Retina (tissue), 1 donor: Measurements from ENCODE around the gene UVRAG.

Experiments used
- DNase-seq: peaks from one replicate; pipeline ENCODE4 v3.0.0-alpha.2; 2016

The UVRAG gene

DNA sequence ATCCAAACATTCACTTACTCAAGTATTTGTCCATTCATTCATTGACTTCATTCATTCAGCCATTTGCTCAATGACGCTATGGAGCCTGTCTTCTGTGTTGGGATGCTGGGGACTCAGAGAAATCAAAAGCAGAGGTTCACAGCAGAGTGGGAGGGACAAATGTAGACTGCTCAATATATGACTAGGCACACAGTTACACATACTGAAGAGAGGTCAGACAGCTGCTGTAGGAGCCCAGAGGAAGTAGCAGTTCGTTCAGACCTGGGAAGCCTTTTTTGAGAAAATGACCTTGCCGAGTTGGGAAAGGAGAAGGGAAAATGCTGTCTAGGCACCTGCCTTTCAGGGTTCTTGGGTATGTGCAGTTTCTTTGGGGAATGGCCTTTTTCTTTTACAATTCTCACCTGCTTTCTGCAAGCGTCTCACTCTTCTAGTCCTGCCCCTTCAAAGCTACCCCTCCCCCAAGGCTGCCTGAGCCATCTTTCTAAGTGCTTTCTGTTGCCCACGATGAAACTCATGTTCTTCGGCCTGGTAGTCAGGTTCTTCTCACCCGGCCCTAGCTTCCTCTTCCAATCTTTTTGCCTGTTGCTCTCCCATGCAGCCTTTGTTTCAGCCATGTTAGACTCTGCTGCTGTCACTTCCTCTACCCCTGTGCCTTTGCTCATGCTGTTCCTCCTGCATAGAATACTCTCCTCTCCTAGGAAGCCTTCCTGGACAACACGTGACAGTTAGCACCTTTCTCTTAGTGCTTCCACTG is 4.2 kb upstream of the UVRAG start:
- DNase-seq: no peak

DNA sequence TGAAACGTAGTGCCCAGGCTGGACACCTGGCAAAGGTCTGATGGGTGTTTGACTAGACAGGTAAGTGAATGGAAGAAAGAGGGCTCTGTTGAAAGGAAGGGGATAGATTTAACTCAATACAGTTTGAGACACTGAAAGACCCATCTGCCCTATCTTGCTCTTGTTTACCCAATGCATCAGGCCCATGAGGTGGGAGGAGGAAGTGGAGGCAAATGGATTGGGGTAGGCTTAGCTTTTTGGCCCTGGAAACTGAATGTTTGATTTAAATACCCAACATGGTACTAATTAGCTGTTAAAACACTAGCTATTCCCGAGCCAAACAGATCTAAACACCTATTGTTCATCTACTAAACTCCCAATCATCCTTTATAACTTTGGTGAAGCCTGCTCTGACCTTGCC is 3.5 kb upstream of the UVRAG start:
- no peak for DNase-seq

DNA sequence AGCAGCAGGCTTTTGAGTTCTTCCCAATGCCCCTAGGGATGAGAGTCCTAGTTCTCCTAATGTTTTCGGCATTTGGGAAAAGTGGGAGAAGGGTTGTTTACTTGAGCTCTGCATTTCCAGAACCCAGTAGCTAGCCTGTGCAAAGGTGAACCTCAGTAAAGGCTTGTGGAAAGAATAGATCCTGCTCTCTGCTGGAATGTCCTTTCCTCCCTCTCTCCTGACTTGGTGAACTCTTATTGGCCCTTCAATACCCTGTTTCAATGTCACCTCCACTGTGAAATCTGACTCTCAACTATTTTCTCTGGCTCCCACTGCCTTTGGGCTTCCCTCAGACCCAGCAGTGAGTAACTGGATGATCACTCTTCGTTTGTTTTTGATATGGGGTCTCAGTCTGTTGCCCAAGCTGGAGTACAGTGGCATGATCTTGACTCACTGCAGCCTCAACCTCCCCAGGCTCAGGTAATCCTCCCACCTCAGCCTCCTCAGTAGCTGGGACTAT is 2.4 kb upstream of the UVRAG start:
- no peak for DNase-seq

DNA sequence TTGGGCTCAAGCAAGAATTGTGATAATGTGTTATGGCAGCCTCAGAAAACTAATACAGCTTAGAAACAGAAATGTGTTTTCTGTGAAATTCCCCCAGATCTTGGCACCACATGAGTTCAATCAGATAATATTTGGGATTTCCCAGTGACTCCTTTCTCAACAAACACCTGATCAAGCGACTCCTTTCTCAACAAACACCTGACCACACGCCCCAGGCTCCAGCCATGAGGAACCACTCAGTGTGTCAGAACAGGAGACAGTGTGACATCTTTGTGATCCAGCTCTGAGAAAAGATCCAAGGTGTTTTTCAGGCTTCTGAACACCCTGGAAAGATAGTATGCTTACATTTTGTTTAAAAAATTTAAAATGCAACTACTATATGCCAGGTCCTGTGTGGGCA is 1.9 kb upstream of the UVRAG start:
- DNase-seq: no peak

DNA sequence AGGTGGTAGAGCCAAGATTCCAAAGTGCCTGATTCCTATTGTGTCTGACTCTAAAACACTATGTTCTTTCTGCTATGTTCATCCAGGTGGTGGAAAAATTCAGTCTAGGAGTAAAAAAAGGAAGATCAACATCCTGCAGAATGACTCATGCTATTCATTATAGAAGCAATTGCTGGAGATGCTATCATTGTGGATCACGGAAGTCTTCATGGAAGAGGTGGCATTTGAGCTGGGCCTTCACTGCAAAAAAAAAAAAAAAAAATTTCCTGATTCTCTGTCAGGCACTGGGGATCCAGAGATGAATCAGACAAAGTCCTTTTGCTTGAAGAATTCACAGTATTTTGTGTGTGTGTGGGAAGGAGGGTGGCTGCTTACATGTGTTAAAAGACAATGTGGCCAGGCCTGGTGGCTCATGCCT is 1.4 kb upstream of the UVRAG start:
- DNase-seq: no peak

DNA sequence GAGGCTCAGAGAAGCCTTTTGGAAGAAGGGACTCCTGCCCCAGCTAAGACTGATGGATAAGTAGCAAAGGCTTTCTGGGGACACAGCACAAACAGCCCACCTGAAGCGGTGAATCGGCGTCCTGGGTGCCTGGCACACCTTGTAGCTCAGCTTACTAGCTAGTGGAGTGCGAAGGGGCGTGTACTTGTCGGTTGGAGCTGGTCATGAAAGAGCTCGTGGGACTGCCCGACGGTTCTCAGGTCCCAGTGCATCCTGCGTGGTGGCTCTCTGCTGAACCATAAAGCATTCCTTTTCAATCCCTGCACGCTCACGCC is 690 bp upstream of the UVRAG start:
- DNase-seq: no peak

DNA sequence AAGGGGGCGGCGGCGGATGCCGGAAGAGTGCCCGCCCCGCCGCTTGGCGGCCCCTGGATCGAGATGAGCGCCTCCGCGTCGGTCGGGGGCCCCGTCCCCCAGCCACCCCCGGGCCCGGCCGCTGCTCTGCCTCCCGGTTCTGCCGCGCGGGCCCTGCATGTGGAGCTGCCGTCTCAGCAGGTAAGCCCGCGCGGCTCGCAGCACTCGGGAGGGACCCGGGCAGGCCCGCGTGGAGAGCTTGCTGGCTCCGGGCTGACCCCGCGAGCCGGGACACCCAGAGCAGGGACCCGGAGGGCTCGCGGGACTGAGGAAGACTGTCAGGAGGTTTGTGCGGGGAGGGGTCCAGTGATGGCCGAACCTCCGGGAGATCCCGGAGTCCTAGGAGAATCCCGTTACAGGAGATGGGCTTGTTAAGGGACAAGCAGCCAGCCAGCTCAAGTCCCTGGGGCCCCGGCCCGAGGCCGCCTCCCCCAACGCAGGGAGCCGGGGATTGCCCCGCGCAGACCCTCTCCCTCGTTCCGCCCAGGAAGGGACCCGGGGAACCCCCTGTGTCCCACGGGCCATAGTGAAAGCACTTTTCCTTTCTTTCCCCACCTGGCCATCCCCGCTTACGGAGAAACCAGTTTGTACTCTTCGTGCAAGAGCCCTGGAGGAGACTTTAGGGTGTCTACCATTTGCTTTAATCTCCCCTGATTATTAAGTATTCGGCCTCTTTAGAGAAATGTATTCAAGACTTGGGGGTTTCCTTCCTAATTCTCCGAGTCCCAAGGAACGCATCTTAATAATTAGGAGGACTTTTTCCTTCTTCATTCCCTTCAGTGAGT is 547 bp downstream of the UVRAG start:
- no peak for DNase-seq

DNA sequence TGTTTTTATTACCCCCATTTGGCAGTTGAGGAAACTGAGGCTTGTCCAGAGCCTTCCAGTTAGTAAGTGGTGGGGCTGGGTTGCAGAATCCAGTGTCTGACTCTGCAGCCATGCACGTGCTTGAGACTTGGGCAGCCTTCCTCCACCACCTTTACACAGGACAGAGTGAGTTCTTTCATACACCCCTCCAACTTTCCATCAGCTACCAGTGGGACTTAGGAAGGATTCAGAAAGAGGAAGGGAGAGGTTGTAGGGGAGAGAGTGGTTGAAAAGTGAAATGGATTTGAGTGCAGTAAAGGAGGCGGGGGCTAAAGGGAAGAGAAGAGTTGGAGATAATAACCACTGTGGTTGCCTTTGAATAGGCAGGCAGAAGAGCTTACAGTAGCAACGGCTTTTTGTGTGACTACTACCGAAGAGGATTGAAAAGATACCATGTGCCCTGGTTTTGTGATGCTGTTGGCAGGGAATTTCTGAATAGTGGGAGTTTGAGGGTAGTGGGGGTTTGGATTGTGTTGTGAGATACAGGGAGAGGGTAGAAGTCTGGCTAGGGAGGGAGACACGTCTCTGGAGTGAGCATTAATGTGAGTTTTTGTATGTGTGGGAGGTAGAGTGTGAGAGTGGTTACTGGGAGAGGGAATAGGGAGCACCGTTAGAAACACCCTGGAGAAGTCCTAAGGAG is 1.7 kb downstream of the UVRAG start:
- peak; percentile 28 for DNase-seq

DNA sequence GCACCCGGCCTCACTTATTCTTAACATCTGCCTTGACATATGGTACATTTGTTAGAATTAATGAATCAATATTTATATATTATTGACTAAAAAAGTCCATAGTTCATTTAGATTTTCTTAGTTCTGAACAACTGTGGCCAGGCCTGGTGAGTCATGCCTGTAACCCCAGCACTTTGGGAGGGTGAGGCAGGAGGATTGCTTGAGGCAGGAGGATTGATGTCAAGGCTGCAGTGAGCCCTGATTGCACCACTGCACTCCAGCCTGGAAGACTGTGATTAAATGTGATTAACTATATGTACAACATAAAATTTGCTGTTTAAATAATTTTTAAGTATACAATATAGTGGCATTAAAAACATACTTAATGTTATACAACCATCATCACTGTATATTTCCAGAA is 5.6 kb downstream of the UVRAG start:
- no peak for DNase-seq

DNA sequence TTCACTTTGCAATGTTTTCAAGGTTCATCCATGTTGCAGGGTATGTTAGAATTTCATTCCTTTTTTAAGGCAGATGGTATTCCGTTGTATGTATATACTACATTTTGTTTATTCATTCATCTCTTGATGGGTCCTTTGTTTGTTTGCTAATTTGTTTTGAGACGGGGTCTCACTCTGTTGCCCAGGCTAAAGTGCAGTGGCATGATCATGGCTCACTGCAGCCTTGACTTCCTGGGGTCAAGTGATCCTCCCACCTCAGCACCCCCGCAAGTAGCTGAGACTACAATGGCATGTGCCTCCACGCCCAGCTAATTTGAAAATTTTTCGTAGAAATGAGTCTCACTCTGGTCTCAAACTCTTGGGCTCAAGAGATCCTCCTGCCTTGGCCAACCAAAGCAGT is 6.2 kb downstream of the UVRAG start:
- DNase-seq: no peak

DNA sequence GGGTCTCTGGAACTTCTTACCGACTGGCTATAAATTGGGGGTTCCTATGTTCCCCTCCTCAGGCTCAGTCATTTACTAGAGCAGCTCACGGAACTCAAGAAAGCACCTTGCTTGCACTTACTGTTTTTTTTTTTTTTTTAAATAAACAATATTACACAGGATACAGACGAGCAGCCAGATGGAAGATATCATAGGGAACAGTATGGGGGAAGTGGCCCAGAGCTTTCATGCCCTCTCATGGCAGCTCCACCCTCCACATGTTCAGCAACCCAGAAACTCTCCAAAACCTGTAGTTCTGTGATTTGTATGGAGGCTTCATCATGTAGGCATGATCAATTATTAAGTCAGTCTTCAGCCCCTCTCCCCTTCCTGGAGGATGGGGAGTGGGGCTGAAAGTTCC is 7.5 kb downstream of the UVRAG start:
- no peak for DNase-seq

DNA sequence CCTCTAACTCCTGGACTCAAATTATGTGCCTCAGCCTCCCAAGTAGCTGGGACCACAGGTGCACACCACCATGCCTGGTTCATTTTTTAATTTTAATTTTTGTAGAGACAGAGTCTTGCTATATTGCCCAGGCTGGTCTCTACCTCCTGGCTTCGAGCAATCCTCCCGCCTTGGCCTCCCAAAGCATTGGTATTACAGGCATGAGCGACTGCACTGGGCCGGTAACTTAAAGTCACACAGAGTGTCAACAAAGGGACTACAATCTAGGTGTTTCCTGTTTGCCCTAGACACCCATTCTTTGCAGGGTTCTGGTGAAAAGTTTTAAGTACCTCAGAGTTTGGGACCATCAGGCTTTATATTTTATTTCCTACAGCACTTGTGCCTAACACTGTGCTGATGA is 8.4 kb downstream of the UVRAG start:
- no peak for DNase-seq

DNA sequence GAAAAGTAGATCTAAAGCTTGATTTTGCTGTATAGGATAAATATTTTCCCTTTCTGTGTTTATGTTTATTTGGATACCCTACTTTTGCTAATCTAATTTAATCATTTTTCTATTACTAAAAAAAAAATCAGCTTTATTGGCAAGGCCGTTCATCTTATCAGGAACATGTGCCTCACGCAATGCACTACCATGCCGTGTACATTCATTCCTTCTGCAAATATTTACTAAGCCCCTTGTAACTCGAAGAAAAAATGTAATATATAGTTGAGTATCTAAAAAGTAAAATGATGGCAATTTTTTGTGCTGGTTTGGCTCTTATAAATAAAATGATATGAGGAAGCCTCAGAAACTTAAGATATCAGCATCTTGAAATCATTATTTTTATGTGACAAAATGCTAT is 8.9 kb downstream of the UVRAG start:
- no peak for DNase-seq

DNA sequence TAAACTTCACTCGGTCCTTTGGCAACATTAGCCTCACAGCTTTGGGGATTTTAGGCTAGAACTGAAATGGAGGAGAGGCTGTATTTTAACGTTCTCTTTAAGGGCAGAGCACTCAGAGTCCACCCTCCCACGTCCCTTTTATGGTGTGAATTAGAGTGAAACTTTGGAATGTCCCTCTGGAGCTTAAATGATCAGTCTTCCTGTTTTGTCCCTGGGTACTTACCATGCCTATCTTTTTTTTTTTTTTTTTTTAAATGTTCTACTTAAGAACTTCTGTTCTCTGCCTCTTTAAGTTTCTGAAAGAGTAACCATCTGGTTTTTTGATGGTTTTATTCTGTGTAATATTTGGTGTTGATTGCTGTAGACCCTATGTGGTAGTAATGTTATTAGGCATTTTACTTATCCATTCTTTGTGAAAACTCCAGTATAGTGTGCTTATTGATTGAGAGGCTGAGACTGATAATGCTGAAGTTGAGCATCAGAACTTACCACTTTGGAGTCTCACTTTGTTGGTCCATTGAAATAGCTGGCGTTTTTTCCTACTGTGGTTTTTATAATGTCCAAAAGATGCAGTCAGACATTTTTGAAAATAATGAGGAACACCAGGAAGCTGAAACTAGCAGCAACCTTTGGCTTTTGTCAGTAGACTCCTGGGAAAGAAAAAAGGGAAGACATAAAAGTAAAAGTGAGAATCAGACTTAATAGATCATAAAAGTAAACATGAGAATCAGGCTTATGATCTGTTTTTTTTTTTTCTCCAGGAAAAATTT is 11.6 kb downstream of the UVRAG start:
- DNase-seq: no peak

DNA sequence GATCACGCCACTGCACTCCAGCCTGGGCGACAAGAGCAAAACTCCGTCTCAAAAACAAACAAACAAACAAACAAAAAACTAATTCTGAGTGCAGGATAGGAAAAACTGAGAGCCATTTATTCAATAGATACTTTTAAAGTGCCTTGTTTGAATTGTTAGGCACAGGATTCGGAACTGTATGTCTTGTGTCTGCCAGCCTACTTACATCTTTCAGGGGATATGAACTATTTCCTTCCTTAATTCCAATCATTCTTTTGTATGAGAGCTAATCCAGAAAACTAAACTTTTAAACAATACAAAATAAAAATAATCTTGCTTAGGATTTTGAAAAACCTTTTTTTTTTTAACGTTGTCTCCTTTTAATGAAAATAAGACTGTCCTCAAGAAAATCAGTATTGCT is 12.6 kb downstream of the UVRAG start:
- no peak for DNase-seq

DNA sequence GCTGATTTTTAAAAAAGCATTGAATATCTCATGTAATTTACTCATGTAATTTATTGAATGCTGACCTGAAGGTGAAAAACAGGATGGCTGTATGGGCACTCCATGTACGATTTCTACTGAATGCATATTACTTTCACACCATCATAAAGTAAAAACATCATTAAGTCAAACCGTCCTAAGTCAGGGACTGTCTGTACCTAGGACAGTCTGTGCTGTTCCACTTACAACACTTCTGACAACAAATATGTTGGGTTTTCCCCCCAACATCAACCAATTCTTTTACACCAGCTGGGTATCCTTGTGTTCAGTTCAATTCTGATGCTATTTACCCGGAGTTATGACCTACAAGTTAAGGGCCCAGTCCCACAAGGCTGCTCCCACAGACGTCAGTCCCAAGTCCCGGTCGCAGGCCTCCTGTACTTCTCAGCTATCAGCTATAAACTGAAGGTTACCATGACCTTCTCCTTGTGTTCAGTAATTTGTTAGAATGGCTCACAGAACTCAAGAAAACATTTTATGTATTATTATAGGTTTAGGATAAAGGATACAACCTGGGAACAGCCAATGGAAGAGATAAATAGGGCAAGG is 17.0 kb downstream of the UVRAG start:
- DNase-seq: no peak

DNA sequence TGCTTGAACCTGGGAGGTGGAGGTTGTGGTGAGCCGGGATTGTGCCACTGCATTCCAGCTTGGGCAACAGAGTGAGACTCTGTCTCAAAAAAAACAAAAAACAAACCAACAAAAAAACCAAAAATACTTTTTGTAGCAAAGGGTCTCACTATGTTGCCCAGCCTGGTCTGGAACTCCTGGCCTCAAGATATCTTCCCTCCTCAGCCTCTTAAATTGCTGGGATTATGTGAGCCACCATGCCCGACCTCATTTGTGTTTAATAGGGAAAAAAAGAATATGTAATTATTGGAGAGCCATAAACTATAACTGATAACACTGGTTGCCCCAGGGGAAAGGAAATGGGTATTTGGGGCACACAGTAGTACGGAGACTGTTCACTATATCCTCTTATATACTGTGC is 19.7 kb downstream of the UVRAG start:
- DNase-seq: no peak

DNA sequence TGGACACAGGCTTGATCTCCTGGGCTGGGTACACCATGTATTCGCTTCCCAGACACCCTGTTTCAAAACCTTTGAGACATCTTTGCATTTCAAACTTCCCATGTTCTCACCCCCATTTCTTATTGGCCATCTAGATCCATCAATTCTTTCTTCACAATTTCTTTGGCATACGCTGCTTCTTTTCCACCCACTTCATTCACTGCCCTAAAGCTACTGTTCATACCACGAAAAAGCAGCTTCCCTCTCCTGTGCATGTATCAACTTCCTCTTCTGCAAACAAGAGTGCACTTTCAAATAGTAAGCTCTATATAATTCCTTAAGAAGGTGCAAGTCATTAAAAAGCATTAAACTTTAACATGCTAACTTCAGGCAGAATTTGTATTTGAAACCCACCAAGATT is 21.4 kb downstream of the UVRAG start:
- no peak for DNase-seq

DNA sequence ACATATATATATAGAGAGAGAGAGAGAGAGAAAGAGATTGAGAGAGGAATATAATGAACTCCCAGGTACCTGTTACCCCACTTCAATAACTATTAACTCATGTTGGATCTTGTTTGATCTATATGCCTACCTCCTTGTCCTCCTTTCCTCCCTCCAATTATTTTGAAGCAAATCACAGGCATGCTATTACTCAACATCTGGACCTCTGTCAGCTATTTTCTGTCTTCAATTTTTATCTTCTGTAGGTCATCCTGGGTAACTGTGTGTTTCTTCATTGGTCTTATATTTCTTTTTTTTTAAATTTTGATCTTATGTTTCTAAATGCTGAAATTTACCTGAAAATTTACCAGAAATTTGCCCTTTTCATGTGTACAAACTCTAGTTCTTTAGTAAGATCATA is 24.8 kb downstream of the UVRAG start:
- DNase-seq: no peak

DNA sequence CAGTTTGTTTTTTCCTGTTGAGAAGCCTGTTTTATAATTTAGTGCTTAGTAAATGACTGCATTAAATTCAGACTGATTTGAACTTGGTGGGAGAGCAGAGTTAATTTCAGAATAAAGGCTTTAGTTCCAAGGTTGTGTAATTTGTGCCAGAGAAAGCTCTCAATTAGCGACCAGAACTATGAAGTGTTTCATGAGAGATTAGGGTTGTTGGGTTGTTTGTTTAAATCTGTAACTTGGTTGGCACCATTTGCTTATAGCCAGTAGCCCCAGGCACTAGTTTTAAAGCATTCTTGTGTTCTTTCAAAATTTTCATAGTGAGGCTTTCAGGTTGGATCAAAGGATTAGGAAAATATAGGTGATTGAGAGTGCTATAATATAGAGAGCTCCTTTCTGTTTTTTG is 25.5 kb downstream of the UVRAG start:
- DNase-seq: no peak

DNA sequence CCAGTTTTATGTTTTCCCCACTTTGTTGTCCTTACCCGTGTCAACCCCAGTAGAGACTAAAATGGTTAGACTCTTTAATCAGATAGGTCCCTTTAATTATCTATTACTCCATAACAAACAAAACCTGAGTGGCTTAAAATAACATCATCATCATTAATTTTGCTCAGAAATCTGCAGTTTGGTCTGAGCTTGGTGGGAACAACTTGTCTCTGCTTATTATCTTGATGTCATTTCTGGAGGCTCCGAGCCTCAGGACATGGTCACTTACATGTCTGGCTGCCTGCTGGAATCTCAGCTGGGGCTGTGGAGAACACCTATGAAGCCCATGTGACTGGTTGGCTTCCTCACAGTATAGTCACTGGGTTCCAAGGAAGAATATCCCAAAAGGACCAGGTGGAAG is 26.7 kb downstream of the UVRAG start:
- no peak for DNase-seq

DNA sequence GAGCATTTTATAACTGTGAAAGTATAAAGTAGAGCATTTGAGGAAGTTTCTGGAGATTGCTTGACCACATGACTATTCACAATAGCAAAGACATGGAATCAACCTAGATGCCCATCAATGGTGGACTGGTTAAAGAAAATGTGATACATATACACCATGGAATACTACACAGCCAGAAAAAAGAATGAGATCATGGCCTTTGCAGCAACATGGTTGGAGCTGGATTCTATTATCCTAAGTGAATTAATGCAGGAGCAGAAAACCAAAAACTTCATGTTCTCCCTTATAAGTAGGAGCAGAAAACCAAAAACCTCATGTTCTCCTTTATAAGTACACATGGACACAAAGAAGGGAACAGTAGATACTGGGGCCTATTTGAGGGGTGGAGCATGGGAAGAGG is 30.3 kb downstream of the UVRAG start:
- no peak for DNase-seq

DNA sequence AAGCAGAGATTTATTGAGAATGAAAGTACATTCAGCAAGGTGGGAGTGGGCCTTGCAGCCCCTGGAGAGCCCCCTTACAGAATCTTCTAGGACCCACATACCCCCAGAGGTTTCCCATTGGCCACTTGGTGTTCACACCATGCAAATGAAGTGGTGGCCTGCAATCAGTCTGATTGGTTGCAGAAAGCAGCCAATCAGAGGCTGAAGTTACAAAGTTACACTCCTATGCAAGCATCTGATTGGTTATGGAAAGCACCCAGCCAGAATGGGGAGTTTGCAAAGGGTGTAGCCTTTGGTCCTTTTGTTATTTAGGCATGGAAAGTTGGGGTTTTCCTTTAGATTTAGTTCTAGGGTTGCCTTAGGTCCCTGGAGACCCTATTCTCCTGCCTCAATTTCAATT is 34.9 kb downstream of the UVRAG start:
- no peak for DNase-seq
